Measurements from ENCODE around the gene DSTN.

DSTN gene

GRCh38 chr20:17636523-17637412 lies 66.9 kb downstream of the DSTN start:
- DNase-seq (ENCODE audit: low read depth): no peak
- H3K4me3 ChIP-seq (replicated peaks; ENCODE audit: low read depth, low read length): no peak overlapping the region
- no peak for TF ChIP-seq CTCF (IDR thresholded peaks at IDR 0.05; ENCODE audit: low read length, missing control alignments)

GRCh38 chr20:17637413-17637780 lies 67.5 kb downstream of the DSTN start:
- DNase-seq (ENCODE audit: low read depth): no peak
- H3K4me3 ChIP-seq (replicated peaks; ENCODE audit: low read depth, low read length): no peak overlapping the region
- TF ChIP-seq CTCF (IDR thresholded peaks at IDR 0.05; ENCODE audit: low read length, missing control alignments): no peak

- H3K4me3 ChIP-seq (replicated peaks; ENCODE audit: low read depth, low read length): no peak overlapping the region
- no peak for TF ChIP-seq CTCF (IDR thresholded peaks at IDR 0.05; ENCODE audit: low read length, missing control alignments)
- no peak for DNase-seq (ENCODE audit: low read depth)
Observed at GRCh38 chr20:17637985-17638640, 68.2 kb downstream of the DSTN start.

GRCh38 chr20:17638835-17639407 lies 69.0 kb downstream of the DSTN start:
- no peak for DNase-seq (ENCODE audit: low read depth)
- TF ChIP-seq CTCF (IDR thresholded peaks at IDR 0.05; ENCODE audit: low read length, missing control alignments): no peak

GRCh38 chr20:17640146-17640874 lies 70.4 kb downstream of the DSTN start:
- H3K4me3 ChIP-seq (replicated peaks; ENCODE audit: low read depth, low read length): no peak overlapping the region
- TF ChIP-seq CTCF (IDR thresholded peaks at IDR 0.05; ENCODE audit: low read length, missing control alignments): no peak
- no peak for DNase-seq (ENCODE audit: low read depth)

More at GRCh38 chr20:17638835-17639407, 69.0 kb downstream of the DSTN start:
- no peak overlapping the region for H3K4me3 ChIP-seq (replicated peaks; ENCODE audit: low read depth, low read length)

GRCh38 chr20:17640875-17641378 lies 71.1 kb downstream of the DSTN start:
- TF ChIP-seq CTCF (IDR thresholded peaks at IDR 0.05; ENCODE audit: low read length, missing control alignments): no peak

More at GRCh38 chr20:17640875-17641378, 71.1 kb downstream of the DSTN start:
- no peak overlapping the region for H3K4me3 ChIP-seq (replicated peaks; ENCODE audit: low read depth, low read length)
- DNase-seq (ENCODE audit: low read depth): no peak
